ENCODE results near the gene TBCEL.
"Not testable (repeated sequence)": the region's sequence is repeated elsewhere in the genome, so short reads cannot be mapped to it uniquely, and the experiment has no call there.

Gene TBCEL

DNA sequence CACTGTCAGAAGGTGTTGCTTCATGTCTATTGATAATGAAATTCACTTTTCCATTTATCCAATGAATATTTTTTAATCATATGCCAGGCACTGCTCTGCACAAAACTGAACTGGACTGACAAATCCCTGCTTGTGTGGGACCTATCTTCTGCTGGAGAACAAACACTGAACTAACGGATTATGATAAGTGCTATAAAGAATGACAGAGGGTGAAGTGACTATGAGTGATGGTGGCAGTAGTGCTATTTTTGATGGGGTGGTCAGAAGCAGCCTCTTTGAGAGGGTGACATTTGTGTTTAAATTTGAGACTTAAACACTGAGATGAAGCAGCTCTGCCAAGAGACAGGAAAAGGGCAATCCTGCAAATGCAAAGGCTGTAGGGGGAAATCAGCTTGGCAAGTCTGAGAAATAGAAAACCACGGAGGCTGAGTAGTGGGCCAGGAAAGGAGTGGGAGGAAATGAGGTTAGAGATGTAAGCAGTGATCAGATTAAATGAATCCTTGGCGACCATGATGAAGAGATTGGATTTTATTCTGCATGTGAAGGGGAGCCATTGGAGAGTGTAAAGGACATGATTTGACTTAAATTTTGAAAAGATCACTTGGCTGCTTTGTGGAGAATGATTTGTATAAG lies 6.0 kb downstream of the TBCEL start:
- no peak for DNase-seq

DNA sequence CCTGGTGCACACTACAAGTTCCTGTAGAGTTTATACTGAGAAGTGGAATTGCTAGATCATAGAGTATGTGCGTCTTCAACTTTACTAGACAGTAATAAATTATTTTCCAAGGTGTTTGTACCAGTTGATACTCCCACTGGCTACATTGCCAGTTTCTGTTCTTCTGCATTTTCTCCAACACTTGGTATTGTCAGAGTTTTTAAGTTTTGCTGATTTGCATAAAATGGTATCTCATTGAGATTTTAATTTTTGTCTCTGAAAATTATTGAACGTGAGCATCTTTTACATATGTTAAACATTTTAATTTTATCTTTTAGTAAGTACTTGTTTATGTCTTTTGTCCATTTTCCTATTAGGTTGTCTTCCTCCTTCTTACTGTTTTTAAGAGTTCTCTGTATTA lies 7.3 kb downstream of the TBCEL start:
- no peak for DNase-seq

DNA sequence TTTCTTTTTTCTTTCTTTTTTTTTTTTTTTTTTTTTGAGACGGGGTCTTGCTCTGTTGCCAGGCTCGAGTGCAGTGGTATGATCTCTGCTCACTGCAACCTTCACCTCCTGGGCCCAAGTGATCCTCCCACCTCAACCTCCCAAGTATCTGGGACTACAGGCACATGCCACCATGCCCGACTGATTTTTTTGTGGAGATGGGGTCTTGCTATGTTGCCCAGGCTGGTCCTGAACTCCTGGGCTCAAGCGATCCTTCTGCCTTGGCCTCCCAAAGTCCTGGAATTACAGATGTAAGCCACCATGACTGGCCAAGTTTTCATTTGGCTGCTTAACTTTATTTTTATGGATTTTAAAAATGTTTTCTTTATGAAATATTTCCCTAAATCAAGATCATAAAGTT lies 7.7 kb downstream of the TBCEL start:
- DNase-seq, result not testable (repeated sequence)

- no peak for DNase-seq
These were observed 8.6 kb downstream of the TBCEL start for GRCh38 chr11:121032546-121032945.

- DNase-seq, result no peak
These were observed 9.7 kb downstream of the TBCEL start for GRCh38 chr11:121033635-121034034.

- no peak for DNase-seq
These were observed 11.4 kb downstream of the TBCEL start for GRCh38 chr11:121035169-121035755.

DNA sequence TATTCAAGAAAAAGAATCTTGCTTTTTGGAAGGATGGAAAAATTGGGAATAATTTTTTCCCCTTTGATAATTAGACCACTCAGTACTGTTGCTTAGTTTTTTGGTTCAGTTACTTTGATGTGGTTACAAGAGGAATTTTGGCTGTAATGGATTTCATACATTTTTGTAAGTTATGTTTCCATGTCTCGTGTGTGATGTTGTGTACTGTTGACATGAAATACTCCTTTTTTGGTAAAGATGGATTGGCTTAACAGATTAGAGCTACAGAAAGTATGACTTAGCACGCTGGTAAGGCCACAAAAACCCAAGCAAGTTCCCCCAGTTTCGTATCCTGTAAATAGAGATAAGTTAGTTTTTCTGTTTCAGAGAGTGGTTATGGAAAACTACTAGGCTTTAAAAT lies 11.9 kb downstream of the TBCEL start:
- no peak for DNase-seq

- DNase-seq, result no peak
These were observed 13.1 kb downstream of the TBCEL start for GRCh38 chr11:121037016-121037415.

- DNase-seq, result no peak
These were observed 14.9 kb downstream of the TBCEL start for GRCh38 chr11:121038648-121039409.

DNA sequence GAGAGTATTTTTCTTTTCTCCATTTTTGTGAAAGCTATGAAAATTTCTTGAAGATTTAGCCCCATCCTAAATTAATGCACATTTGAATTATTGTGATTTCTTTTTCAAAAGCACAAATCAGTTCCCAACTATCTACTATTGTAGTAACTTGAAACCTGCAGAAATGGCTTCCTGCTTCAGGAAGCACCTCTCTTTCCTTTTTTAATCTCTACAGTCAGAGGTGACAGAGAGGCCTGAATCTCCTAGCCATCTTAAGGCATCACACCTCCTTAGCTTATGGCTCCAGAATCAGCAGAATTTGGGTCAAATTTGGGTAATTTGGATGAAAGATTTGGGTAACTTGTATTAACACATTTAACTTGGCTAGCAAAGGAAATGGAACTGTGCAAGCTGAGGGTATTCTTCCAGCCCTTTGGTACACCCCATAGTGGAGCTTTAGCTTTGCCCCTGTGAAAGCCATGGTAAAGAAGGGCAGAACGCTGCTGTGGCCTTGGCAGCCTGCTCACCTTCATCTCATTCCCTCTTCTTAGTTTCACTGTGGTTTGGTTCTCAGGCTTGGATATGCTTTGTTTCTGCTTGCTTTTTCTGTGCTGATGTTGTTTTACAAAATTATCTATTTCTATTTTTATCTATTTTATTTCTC lies 16.2 kb downstream of the TBCEL start:
- no peak for DNase-seq

- no peak for DNase-seq
These were observed 16.7 kb downstream of the TBCEL start for GRCh38 chr11:121040614-121041002.

- no peak for DNase-seq
These were observed 17.2 kb downstream of the TBCEL start for GRCh38 chr11:121041072-121041471.

DNA sequence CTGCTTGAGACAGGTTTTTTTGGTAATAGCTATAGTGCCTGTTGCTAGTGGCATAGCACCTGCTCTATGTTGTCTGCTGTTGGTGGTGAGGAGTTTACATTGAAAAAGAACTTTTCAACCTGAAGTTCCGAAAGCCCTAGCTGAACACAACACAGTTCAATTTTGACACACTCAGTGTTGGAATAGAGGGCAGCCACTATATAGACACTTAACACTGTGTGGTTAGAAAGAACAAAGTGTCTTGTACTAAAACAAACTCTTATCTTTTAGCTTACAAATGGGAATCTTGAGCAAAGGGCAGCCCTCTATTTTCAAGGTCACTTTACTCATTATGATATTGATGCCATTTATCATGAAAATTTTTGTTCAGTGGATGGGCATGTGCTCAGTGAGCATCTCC lies 18.4 kb downstream of the TBCEL start:
- DNase-seq, result no peak

GRCh38 chr11:121047926-121048325 lies 24.0 kb downstream of the TBCEL start:
- no peak for DNase-seq

GRCh38 chr11:121048464-121049233 lies 24.7 kb downstream of the TBCEL start:
- no peak for DNase-seq

DNA sequence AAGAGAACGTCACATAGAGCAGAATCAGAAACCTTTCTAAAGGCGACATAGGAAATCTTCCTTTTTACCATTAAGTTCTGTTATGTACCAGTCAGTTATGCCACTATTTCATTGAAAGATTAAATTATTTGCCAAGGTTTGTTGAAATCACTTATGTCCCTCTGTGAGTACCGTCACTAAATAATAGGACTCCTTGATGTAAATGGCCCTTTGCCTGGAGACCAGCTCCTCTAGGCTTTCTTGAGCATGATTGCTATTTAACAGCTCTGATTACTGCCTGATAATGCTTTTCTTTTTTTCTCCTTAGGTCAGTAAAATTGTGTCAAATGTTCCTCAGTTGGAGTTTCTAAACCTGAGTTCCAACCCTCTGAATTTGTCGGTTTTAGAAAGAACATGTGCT lies 29.3 kb downstream of the TBCEL start:
- DNase-seq, result no peak

DNA sequence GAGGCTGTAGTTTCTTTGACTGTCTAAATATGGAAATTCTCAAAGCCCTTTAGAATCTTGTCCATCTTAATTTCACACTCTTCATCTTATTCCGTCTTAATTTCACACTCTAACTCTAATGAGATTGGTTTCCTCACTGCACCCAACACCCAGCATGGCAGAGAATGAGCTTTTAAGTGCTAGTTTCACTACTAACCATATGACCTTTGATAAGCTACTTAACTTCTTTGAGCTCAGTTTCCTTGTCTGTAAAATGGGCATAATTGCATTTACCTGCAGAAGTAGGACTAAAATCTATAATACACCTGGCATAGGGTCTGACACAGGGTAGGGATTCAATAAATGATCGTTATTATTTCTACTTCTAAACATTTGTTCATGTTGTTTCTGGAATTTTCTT lies 30.4 kb downstream of the TBCEL start:
- no peak for DNase-seq

DNA sequence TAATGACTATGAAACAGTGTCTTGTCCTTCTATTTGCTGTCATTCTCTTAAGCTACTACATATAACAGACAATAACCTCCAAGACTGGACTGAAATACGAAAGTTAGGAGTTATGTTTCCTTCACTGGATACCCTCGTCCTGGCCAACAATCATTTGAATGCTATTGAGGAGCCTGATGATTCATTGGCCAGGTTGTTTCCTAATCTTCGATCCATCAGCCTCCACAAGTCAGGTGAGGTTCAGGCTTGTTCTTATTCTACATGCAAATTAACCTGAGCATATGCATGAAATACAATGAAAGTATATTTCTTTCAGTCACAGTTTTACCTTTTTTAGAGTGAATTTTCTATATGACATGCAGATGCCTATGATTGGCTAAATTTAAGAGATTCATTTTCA lies 31.2 kb downstream of the TBCEL start:
- DNase-seq, result no peak

DNA sequence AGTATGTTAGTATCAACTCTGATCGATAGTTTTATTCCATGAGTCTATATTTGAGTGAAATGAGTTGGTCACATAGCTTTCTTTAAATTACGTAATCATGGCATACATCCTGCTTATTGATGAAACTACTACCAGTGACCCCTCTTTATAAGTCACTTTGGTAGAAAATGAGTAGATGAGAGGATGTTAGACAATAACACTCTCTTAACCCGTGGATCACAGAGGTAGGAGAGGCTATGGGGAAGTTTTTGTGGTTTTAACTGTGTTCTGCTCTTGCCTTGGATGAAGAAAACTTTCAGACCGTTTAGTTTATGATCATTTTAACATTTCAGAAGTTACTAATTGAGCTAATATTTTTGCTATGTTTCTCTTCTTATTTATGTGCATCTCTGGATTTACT lies 34.0 kb downstream of the TBCEL start:
- no peak for DNase-seq

- DNase-seq, result no peak
These were observed 35.0 kb downstream of the TBCEL start for GRCh38 chr11:121058941-121059340.

DNA sequence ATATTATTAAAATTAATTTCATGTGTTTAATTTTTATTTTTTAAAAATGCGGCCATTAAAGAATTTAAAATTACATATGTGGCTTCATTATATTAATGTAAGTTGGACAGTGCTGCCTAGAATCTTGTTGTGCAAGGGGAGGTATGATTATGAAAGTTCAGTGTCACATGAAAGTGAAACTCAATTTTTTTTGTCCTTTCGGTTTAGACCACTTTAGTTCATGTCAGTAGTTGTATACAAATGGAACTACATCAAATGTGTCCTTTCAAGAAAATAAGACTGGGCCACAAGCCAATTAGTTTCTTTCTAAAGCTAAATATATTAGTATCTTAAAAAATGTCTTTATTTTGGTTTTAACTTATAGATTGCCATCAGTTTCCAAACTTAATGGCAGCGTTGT lies 35.7 kb downstream of the TBCEL start:
- no peak for DNase-seq

GRCh38 chr11:121063728-121064127 lies 39.8 kb downstream of the TBCEL start:
- DNase-seq, result no peak

- DNase-seq, result no peak
These were observed 42.7 kb downstream of the TBCEL start for GRCh38 chr11:121066623-121067022.
